ENCODE measurements around the gene FARP1. TPM values are rescaled to one million over a fixed set of nuclear protein-coding genes. Genes with fewer than 3 reads are reported as not detected.

The FARP1 gene
- total and polyA plus RNA-seq, 2 of the 13 experiments (the other 11 are each of a cell fraction or from before 2014, with no cell fraction given): 70.6 to 126 TPM

- TF ChIP-seq RXRB (CRISPR knock-in tag; IDR thresholded peaks at IDR 0.05; ENCODE audit: borderline replicate concordance) (peak; percentile 47; the same call in 1 of the 2 replicates), NFIB (CRISPR knock-in tag; IDR thresholded peaks at IDR 0.05; ENCODE audit: borderline replicate concordance) (no peak), HMG20A (CRISPR knock-in tag; IDR thresholded peaks at IDR 0.05; ENCODE audit: borderline replicate concordance) (no peak; the same call in 1 of the 2 replicates), KMT2A (CRISPR knock-in tag; IDR thresholded peaks at IDR 0.05) (no peak), KLF6 (CRISPR knock-in tag; IDR thresholded peaks at IDR 0.05) (no peak), RBM22 (optimal IDR thresholded peaks at IDR 0.05; ENCODE audit: low read length) (no peak), ZBTB20 (CRISPR knock-in tag; IDR thresholded peaks at IDR 0.05; ENCODE audit: borderline replicate concordance, low read depth) (no peak), FOXK1 (CRISPR knock-in tag; IDR thresholded peaks at IDR 0.05; ENCODE audit: borderline replicate concordance, low read depth) (no peak), HOMEZ (CRISPR knock-in tag; IDR thresholded peaks at IDR 0.05; ENCODE audit: low read depth) (no peak), SRF (IDR thresholded peaks at IDR 0.05; ENCODE audit: low read depth, low read length) (no peak), ATF6 (CRISPR knock-in tag; conservative IDR thresholded peaks at IDR 0.05) (no peak), NONO (IDR thresholded peaks at IDR 0.05) (no peak), NONO (CRISPR knock-in tag; conservative IDR thresholded peaks at IDR 0.05) (no peak), ZNF589 (CRISPR knock-in tag; conservative IDR thresholded peaks at IDR 0.05) (no peak), HNRNPK (IDR thresholded peaks at IDR 0.05; ENCODE audit: low read depth, low read length, poor library complexity, severe bottlenecking) (no peak), ZSCAN12 (CRISPR knock-in tag; IDR thresholded peaks at IDR 0.05) (no peak), KLF13 (CRISPR knock-in tag; IDR thresholded peaks at IDR 0.05) (no peak), ZFP41 (CRISPR knock-in tag; IDR thresholded peaks at IDR 0.05; ENCODE audit: borderline replicate concordance) (no peak)
- TF ChIP-seq, protein P1, sequence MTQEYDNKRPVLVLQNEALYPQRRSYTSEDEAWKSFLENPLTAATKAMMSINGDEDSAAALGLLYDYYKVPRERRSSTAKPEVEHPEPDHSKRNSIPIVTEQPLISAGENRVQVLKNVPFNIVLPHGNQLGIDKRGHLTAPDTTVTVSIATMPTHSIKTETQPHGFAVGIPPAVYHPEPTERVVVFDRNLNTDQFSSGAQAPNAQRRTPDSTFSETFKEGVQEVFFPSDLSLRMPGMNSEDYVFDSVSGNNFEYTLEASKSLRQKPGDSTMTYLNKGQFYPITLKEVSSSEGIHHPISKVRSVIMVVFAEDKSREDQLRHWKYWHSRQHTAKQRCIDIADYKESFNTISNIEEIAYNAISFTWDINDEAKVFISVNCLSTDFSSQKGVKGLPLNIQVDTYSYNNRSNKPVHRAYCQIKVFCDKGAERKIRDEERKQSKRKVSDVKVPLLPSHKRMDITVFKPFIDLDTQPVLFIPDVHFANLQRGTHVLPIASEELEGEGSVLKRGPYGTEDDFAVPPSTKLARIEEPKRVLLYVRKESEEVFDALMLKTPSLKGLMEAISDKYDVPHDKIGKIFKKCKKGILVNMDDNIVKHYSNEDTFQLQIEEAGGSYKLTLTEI (CRISPR knock-in tag; conservative IDR thresholded peaks at IDR 0.05): no peak
- TF ChIP-seq, protein P2, sequence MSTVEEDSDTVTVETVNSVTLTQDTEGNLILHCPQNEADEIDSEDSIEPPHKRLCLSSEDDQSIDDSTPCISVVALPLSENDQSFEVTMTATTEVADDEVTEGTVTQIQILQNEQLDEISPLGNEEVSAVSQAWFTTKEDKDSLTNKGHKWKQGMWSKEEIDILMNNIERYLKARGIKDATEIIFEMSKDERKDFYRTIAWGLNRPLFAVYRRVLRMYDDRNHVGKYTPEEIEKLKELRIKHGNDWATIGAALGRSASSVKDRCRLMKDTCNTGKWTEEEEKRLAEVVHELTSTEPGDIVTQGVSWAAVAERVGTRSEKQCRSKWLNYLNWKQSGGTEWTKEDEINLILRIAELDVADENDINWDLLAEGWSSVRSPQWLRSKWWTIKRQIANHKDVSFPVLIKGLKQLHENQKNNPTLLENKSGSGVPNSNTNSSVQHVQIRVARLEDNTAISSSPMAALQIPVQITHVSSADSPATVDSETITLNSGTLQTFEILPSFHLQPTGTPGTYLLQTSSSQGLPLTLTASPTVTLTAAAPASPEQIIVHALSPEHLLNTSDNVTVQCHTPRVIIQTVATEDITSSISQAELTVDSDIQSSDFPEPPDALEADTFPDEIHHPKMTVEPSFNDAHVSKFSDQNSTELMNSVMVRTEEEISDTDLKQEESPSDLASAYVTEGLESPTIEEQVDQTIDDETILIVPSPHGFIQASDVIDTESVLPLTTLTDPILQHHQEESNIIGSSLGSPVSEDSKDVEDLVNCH (CRISPR knock-in tag; IDR thresholded peaks at IDR 0.05): no peak
- TF ChIP-seq, protein P3, sequence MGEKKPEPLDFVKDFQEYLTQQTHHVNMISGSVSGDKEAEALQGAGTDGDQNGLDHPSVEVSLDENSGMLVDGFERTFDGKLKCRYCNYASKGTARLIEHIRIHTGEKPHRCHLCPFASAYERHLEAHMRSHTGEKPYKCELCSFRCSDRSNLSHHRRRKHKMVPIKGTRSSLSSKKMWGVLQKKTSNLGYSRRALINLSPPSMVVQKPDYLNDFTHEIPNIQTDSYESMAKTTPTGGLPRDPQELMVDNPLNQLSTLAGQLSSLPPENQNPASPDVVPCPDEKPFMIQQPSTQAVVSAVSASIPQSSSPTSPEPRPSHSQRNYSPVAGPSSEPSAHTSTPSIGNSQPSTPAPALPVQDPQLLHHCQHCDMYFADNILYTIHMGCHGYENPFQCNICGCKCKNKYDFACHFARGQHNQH (CRISPR knock-in tag; IDR thresholded peaks at IDR 0.05): no peak; the same call in none of the 2 replicates
Measured at GRCh38 chr13:98273067-98273823, 130.4 kb downstream of the FARP1 start (continued).

All from HepG2 (cell line).